Pancreas (tissue), 10 donors: ENCODE measurements around the gene BRMS1L. TPM values are rescaled to one million over a fixed set of nuclear protein-coding genes. Genes with fewer than 3 reads are reported as not detected.
"Not testable (repeated sequence)": the region's sequence is repeated elsewhere in the genome, so short reads cannot be mapped to it uniquely, and the experiment has no call there.

ENCODE experiments used
- ATAC-seq, 4 donors: fragments of 200-7000 bp; cut with Tn5 transposase; one replicate each; pipeline versions ENCODE4 v1.8.0 to v1.9.1; 2020; ENCODE audit warnings: mild to moderate bottlenecking in 4 of 4, moderate library complexity in 4 of 4
- DNase-seq, 6 donors: peaks; one replicate each; pipeline ENCODE4 v3.0.0-alpha.2; 2020
- FAIRE-seq: peaks from 2 replicates; lab custom pipeline; 2012; peaks lifted over from hg19 to GRCh38; lab: Jason Lieb, UNC
- H3K27ac ChIP-seq, 4 donors: fragments of 200-600 bp; sonication (generic); 1 replicate in 3 of 4; 2 replicates in 1 of 4; pipeline versions ENCODE4 v1.5.0 to v1.8.0; 2020
- H3K27me3 ChIP-seq, 4 donors: fragments of 200-600 bp; one replicate each; pipeline ENCODE4 v1.8.0; 2021
- H3K36me3 ChIP-seq, 3 donors: fragments of 200-600 bp; sonication (generic) in 1 of 3; one replicate each; pipeline versions ENCODE4 v1.5.0 to v1.8.0; 2020 to 2021
- H3K4me1 ChIP-seq, 3 donors: fragments of 200-600 bp; one replicate each; pipeline ENCODE4 v1.8.0; 2021
- H3K4me3 ChIP-seq, 4 donors: fragments of 200-600 bp; sonication (generic) in 2 of 4; one replicate each; pipeline versions ENCODE4 v1.5.0 to v1.8.0; 2020 to 2021
- H3K9me3 ChIP-seq, 4 donors: fragments of 200-600 bp; one replicate each; pipeline ENCODE4 v1.8.0; 2021
- WGBS, 2 donors: extraction: QIAGEN DNeasy Blood & Tissue Kit; methylation state at CpG; one replicate each; pipeline ENCODE4 v1.1.7; 2013; 5-methylcytosine and 5-hydroxymethylcytosine counted together
- intact Hi-C, 3 donors: fragments of 100-400 bp; cut with DNase I; formaldehyde crosslinking; loops; one replicate each; pipeline versions ENCODE4 v1.11.1 to v1.14.2; 2022
- polyA plus RNA-seq, 2 donors: library from polyadenylated mRNA; stranded (reverse); fragments of 200-250 nt; gene quantifications; one replicate each; pipeline ENCODE4 v1.2.3, GENCODE V29; 2013
- total RNA-seq, 6 donors: library from RNA; stranded (reverse); fragmentation: NEBNext Ultra II Directional in 4 of 6; extraction: Animal tissue kit (Norgen Biotek cat#: 25700) in 4 of 6; gene quantifications; one replicate each; pipeline versions ENCODE4 v1.2.1 to v1.2.4, GENCODE V29; 2021 to 2023
- TF ChIP-seq, protein P1 (sequence below), 4 donors: fragments of 200-600 bp; sonication (generic) in 3 of 4; IDR thresholded peaks; one replicate each; pipeline versions ENCODE4 v1.5.0 to v1.8.0; 2021; ENCODE audit warnings: antibody characterized with exemption in 4 of 4
- donor health status: healthy with polysubstance abuse.
- donor health status: DM: no; HTN: no; CAD: no; lungs with moderate emphysema.
- donor health status: DM: no; HTN: no; CAD: no.
- donor health status: control.
- donor health status: control.
- donor health status: Bipolar disorder and iron deficiency.
- donor health status: DM: yes; HTN: yes; CAD: no.
- donor health status: DM: no; HTN: no; CAD: no.
- donor health status: DM: no; HTN: no; CAD: no.
- donor health status: DM: yes; HTN: yes; CAD: no.

BRMS1L gene
- total and polyA plus RNA-seq, 8 donors = 1.5 to 3.8 (median 2.0) TPM

DNA sequence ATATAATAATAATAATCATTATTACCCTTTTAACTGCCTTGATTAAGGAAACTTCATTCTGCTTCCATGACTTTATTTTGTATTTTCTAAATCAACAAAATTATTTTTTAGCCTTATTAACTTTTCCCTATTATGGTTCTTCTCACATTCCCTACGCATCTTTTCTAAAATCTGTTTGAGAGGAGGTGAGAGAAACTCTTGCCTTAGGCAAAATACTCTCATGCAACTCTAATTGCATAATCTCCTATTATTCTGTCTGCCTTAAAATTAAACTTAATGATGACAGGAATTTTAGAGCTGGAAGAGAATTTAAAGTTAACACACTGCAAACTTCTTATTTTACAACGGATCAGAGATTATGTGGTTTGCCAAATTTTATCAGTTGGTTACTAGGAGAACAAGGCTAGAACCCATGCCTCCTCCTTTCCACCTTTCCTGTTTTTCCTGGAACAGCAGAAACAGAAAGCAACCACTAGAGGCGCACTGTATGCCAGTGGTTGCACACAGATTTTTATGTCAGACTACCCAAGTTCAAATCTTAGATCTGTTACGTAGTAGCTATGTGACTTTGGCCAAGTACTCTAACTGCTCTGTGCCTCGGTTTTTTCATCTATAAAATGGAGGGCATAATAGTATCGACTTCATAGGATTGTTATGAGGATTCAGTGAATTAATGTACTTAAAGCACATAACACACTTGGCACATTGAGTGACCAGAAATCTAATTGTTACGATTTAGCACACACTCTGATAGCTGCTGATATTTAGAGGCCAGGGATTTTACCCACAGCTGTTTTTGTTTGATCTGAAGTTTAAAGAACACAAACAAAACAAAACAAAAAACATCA is 4.3 kb upstream of the BRMS1L start:
- DNase-seq (peak in 1 of 6 donors; percentile 8), ATAC-seq (no peak), FAIRE-seq (no peak)
- Histone ChIP-seq H3K27ac (no peak overlapping the region), H3K36me3 (no peaks in the 10 kb centered on the region), H3K27me3 (no peaks in the 10 kb centered on the region), H3K9me3 (no peaks in the 10 kb centered on the region), H3K4me1 (no peaks in the 10 kb centered on the region), H3K4me3 (no peak overlapping the region)
- intact Hi-C loops = no loop called here
- TF ChIP-seq, protein P1, sequence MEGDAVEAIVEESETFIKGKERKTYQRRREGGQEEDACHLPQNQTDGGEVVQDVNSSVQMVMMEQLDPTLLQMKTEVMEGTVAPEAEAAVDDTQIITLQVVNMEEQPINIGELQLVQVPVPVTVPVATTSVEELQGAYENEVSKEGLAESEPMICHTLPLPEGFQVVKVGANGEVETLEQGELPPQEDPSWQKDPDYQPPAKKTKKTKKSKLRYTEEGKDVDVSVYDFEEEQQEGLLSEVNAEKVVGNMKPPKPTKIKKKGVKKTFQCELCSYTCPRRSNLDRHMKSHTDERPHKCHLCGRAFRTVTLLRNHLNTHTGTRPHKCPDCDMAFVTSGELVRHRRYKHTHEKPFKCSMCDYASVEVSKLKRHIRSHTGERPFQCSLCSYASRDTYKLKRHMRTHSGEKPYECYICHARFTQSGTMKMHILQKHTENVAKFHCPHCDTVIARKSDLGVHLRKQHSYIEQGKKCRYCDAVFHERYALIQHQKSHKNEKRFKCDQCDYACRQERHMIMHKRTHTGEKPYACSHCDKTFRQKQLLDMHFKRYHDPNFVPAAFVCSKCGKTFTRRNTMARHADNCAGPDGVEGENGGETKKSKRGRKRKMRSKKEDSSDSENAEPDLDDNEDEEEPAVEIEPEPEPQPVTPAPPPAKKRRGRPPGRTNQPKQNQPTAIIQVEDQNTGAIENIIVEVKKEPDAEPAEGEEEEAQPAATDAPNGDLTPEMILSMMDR (IDR thresholded peaks at IDR 0.05) = peak; percentile 40 to 75 (median 51)
- 19 to 24% methylated on average over 7 of the region's 7 CpGs for WGBS, 2 donors

DNA sequence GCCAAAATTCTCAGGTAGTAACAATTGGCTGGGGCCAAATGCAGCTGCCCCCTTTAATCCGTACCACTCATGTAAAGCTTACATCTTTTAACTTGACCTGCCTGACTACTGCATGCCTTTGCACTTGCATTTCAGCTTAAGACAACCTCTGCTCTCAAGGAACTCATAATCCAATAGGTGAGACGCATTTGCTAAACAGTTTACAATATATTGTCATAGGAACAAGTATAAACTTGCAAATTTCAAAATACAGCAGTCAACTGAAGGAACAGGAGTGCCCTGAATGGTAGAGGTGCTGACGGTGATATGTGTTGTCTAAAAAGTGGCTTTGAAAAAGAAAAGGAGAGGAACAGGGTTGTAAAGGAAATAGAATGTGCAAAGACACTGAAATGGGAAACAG is 3.6 kb upstream of the BRMS1L start:
- no peak for ATAC-seq
- peaks cover 0 to 2% (median 0%) of the 10 kb centered on the region in 3 donors for H3K4me1 ChIP-seq

DNA sequence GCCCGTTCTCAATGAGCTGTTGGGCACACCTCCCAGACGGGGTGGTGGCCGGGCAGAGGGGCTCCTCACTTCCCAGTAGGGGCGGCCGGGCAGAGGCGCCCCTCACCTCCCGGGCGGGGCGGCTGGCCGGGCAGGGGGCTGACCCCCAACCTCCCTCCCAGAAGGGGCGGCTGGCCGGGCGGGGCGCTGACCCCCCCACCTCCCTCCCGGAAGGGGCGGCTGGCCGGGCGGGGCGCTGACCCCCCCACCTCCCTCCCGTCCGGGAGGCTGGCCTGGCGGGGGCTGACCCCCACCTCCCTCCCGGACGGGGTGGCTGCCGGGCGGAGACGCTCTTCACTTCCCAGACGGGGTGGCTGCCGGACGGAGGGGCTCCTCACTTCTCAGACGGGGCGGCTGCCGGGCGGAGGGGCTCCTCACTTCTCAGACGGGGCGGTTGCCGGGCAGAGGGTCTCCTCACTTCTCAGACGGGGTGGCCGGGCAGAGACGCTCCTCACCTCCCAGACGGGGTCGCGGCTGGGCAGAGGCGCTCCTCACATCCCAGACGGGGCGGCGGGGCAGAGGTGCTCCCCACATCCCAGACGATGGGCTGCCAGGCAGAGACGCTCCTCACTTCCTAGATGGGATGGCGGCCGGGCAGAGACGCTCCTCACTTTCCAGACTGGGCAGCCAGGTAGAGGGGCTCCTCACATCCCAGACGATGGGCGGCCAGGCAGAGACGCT is 1.5 kb upstream of the BRMS1L start:
- whole genome bisulfite sequencing, 2 donors = 82 to 86% methylated on average over 13 to 36 of the region's 55 CpGs
- H3K9me3 ChIP-seq, FAIRE-seq, H3K4me3 ChIP-seq, H3K27ac ChIP-seq, intact Hi-C loops, H3K36me3 ChIP-seq, H3K4me1 ChIP-seq, ATAC-seq, H3K27me3 ChIP-seq: not testable (repeated sequence)
- peak in 1 of 6 donors; percentile 57 for DNase-seq

More for the DNA sequence above, 3.6 kb upstream of the BRMS1L start:
- no peaks in the 10 kb centered on the region for H3K27me3 ChIP-seq
- intact Hi-C loops = no loop called here
- 77 to 78% methylated on average over 3 of the region's 3 CpGs for WGBS, 2 donors
- no peak overlapping the region for H3K4me3 ChIP-seq
- no peaks in the 10 kb centered on the region for H3K9me3 ChIP-seq
- FAIRE-seq = no peak
- no peaks in the 10 kb centered on the region for H3K36me3 ChIP-seq
- TF ChIP-seq, protein P1 (IDR thresholded peaks at IDR 0.05) = no peak
- H3K27ac ChIP-seq = no peak overlapping the region
- no peak for DNase-seq

DNA sequence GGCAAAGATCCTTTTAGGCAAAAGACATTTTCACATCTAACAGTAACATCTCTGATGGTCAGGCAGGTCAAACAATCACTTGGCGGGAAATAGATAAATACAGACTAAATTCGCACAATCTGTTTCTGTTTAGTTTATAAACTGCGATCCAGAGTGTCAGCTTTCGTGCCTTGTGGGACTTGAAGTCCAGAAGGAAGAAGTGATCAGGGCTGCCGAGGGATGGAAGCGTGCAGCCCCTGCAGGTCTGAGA is 245 bp upstream of the BRMS1L start:
- Histone ChIP-seq H3K36me3 (no peaks in the 10 kb centered on the region), H3K4me1 (peaks cover 0 to 5% (median 0%) of the 10 kb centered on the region in 3 donors), H3K9me3 (no peaks in the 10 kb centered on the region), H3K4me3 (peak overlapping the region; percentile 57 to 96 (median 80)), H3K27me3 (no peaks in the 10 kb centered on the region), H3K27ac (peak overlapping the region in 2 of 4 donors; percentile 95 to 99)
- no peak for FAIRE-seq
- 0 to 1% methylated on average over 6 of the region's 6 CpGs for WGBS, 2 donors
- no peak for ATAC-seq
- DNase-seq = no peak
- TF ChIP-seq, protein P1 (IDR thresholded peaks at IDR 0.05) = no peak
- intact Hi-C loops = no loop called here

DNA sequence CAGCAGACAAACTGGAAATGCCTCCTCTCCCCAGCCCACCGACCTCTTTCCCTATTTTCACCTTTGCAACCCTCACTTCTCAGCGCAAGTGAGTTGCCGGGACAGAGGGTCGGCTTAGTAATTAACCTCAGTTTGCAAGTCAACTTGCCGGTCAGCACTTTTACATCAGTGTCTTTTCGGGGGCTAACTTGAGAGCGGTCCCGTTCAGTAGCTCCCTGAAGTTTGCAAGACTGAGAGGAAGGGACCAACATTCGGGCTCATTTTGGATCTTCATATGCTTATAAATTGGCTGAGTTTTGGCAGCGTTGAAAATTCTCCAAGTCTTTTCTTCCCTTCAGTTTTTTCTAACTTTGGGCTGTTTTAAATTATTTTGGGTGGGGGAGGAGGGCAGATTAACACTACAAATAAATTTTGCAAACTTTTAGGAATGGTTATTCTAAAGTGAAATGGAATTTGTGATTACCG is 846 bp downstream of the BRMS1L start:
- Histone ChIP-seq H3K4me3 (peak overlapping the region; percentile 57 to 96 (median 80)), H3K9me3 (no peaks in the 10 kb centered on the region), H3K27me3 (no peaks in the 10 kb centered on the region), H3K4me1 (peaks cover 0 to 5% (median 0%) of the 10 kb centered on the region in 3 donors), H3K36me3 (peaks cover 0 to 3% (median 0%) of the 10 kb centered on the region in 3 donors), H3K27ac (peak overlapping the region in 3 of 4 donors; percentile 94 to 99 (median 95))
- no peak for ATAC-seq
- intact Hi-C loops = no loop called here
- no peak for FAIRE-seq
- no peak for DNase-seq
- 2 to 3% methylated on average over 11 of the region's 11 CpGs for WGBS, 2 donors
- TF ChIP-seq, protein P1 (IDR thresholded peaks at IDR 0.05) = no peak
